NCI-H2029 (cell line): ENCODE data around the gene UBE2D3.

Experiments
- DNase-seq: peaks from one replicate; lab custom pipeline; 2025; lab: John Stamatoyannopoulos, UW

Gene UBE2D3

DNA sequence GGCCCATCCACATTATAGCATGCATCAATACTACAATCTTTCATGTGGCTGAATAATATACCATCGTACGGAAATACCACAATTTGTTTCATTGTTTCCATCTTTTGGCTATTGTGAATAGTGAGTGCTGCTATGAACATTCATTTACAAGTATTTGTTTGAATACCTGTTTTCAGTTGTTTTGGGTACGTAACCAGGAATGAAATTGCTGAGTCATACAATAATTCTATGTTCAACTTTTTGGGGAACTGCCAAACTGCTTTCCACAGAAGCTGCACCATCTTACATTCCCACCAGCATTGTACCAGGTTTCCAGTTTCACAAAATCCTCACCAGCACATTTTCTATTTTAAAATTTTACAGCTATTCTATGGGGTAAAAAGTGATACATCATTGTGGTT, 38.0 kb downstream of the UBE2D3 start:
- no peak for DNase-seq

GRCh38 chr4:102787944-102788343, 39.4 kb downstream of the UBE2D3 start:
- no peak for DNase-seq

- no peak for DNase-seq
Observed at GRCh38 chr4:102787096-102787881, 40.1 kb downstream of the UBE2D3 start.

- DNase-seq, result no peak
Observed at GRCh38 chr4:102786279-102786678, 41.1 kb downstream of the UBE2D3 start.

DNA sequence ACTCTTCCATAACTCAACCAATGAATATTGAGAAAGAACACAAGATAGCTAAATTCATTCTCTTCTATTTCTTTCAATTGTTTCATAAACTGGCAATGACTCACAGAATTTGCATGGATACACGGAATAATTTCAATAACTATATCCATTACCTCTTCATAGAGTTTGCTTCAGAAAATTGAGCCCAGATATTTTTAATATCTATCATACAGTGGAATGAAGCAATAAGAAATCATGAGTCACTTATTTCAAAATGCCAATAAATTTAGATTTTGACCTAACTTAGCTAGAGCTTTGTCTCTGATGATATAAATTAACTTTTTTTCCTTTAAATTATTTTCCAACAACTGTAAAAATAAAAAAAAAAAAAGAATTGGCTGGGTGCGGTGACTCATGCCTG, 44.3 kb downstream of the UBE2D3 start:
- DNase-seq, result no peak

- no peak for DNase-seq
Observed at GRCh38 chr4:102781570-102781969, 45.8 kb downstream of the UBE2D3 start.

DNA sequence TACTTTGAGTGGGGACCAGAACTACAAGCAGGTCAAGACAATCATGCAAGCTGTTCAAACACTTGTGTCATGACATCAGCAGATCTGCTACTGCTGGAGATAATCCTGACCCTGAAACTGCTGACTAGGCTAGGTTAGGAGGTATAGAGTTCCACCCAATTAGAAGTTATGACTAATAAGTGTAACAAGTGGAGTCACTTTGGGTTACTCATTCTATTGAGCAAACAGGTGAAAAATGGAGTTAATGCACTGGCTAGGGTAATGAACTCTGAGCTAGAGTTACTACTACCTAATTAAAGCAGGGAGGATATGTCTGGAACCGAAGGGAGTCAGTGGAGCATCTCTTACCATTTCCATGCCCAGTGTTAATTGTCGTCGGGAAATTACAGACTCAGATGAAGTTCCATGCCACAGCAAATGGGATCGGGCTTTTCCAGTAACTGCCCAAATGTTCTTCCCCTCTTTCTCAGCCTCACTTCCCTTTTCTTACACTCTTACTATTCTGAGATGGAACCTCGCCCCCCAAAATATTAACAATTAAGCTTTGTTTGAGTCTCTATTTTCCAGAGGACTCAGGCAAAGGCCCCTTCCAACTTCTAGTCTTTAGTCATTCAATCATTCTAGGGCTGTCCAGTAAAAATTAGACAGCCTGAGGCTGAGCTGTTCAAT, 46.7 kb downstream of the UBE2D3 start:
- no peak for DNase-seq

DNA sequence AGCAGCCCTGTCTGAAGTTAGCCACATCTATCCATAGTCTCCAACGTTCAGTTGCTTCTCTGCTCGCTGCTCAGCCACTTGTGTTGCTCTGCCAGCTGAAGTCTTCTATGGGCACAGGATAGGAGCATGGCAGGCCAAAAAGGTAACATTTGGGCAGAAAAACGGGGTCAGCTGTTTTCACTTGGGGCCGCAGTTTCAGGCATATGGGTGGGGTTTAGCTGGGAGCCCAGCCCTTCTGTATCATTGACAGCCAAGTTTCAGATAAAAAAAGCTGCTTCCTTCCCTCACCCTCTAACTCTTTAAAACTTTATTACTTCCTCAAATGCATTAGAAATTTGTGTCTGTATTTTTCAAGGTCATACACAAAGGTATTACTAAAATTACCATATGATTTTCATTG, 48.1 kb downstream of the UBE2D3 start:
- DNase-seq, result no peak

GRCh38 chr4:102778720-102779119, 48.6 kb downstream of the UBE2D3 start:
- peak; percentile 55 for DNase-seq

DNA sequence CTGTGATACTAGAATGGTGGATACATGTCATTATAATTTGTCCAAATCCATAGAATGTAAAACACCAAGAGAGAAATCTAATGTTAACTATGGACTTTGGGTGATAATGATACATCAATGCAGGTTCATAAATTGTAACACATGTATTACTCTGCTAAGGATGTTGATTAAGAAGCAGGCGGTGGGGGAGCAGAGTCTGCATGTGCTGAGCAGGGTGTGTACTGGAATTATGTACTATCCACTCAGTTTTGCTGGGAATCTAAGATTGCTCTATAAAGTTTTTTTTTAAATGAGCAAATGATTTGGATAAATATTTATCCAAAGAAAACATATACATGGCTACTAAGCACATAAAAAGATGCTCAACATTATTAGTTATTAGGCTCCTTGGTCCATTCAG, 51.5 kb downstream of the UBE2D3 start:
- DNase-seq, result no peak

DNA sequence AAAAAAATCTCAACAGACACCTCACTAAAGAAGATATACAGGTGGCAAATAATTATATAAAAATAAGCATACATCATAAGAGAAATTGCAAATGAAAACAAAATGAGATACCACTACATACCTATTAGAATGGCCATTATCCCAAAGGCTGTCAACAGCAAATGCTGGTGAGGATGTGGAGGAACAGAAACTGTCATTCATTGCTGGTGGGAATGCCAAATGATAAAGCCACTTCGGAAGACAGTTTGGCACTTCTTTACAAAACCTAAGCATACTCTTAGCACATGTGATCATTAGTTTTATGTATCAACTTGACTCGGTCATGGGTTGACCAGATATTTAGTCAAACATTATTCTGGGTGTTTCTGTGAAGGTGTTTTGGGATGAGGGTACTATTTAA, 53.1 kb downstream of the UBE2D3 start:
- DNase-seq, result no peak

DNA sequence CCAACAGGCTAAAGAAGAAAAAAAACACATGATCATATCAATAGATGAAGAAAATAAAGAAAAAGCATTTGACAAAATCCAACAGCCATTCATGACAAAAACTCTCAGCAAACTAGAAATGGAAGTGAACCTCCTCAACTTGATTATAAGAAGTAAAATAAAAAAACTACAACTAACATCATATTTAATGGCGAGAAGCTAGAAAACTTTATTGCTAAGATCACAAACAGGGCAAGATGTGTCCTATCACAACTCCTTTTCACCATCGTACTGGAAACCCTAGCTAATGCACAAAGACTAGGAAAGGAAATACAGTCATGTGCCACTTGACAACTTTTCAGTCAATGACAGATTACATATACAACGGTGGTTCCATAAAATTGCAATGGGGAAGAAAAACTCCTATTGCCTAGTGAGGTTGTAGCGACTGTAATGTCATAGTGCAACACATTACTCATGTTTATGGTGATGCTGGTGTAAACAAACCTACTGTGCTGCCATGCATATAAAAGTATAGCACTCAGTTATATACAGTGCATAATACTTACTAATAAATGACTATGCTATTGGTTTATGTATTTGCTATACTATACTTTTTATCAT, 54.5 kb downstream of the UBE2D3 start:
- no peak for DNase-seq

DNA sequence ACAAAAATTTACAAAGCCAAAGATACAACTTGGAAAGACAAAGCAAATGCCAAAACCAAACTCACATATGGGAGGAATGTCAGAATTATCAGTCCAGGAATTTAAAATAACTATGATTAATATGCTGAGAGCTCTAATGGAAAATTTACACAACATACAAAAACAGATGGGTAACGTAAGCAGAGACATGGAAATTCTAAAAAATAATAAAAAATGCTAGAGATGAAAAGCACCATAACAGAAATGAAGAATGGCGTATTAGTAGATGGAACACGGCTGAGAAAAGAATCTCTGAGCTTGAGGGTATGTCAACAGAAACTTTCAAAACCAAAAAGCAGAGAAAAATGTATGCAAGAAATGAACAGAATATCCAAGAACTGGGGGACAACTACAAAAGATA, 62.5 kb downstream of the UBE2D3 start:
- DNase-seq, result no peak

DNA sequence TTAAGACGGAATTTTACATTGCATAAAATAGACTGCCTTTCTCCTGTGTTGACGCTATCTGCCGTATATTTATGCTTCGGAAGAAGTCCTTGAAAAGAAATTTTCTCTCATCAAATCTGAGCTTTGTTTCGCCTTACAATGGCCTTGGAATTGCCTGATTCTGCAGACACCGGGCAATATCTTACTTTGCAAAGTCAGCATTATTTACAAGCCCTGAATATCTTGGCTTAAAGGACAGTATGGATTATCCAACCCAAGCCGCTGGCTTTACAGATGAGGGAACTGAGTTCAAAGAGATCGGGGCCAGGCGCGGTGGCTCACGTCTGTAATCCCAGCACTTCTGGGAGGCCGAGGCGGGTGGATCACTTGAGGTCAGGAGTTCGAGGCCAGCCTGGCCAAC, 65.4 kb downstream of the UBE2D3 start:
- DNase-seq, result no peak

DNA sequence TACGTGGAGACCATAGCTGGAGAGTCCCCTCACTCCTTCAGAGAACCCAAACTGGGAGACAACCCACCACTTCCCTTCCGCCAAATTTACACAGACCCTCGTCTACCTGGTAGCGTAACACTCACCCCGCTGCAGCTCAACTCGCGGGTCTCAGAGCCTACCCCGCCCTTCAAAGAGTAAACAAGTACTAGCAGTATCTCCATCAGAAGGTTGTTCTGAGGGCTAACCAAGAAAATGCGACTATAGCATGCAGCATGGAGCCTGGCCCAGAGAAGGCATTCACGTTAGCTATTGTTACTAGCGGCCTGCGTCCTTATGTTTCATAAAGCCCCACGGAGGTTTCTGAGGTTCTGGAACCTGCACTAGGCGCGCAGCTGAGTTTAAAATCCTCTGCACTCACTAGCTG, 66.1 kb downstream of the UBE2D3 start:
- DNase-seq, result no peak

DNA sequence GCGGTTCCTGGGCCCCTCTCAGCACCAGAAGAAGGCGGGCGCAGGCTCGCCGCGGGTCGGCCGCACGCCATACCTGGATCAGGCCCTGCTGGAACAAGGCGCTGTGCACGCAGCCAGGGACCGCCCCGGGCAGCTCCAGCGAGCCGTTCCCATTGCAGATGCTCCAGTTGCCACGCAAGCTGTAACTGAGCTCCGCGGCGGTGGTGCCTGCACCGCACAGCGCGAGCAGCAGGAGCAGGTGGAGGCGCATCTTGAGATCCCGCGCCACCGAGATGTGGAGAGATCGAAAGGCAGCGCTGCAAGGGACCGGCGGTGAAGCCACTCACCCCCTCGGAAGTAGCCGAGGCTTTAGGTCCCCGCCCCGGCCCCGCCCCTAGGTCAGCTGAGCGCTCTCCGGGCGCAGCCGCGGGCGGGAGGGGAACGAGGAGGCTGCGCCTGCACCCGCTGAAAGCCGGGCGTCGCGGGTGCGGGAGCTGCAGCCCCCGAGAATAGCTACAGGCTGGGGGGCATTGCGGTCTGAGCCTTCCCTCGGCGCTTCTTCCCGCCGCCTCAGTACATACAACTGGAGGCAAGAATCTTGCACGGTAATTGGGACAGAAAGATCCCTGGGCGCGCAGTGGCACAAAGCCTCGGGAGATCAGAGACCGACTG, 66.6 kb downstream of the UBE2D3 start, which contains the start of gene MANBA:
Gene MANBA (minus strand): TSS at position 324 of the 651 bp plus-strand sequence. CDS start 74 bp downstream, at position 250.
- DNase-seq, result peak; percentile 79

- DNase-seq, result no peak
Observed at GRCh38 chr4:102759831-102760644, 67.3 kb downstream of the UBE2D3 start.

GRCh38 chr4:102758241-102759160, 68.8 kb downstream of the UBE2D3 start:
- DNase-seq, result peak; percentile 58

DNA sequence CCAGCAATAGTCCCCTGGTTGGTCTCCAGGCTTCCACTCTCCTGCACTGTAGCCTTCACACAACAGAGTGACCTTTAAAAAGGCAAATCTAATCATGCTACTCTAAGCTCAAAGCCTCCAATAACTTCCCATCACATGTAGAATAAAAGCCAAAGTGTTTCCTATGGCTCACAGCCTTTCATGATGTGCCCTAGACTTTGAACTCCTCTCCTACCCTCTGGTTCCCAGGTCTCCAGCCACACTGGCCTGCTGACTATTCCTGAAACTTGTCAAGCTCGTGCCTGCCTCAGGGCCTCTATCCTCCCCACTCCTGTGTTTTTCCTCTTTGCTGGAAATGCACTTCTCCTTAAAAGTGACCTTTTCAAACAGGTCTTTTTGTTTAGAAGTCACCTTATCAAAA, 69.7 kb downstream of the UBE2D3 start:
- no peak for DNase-seq

DNA sequence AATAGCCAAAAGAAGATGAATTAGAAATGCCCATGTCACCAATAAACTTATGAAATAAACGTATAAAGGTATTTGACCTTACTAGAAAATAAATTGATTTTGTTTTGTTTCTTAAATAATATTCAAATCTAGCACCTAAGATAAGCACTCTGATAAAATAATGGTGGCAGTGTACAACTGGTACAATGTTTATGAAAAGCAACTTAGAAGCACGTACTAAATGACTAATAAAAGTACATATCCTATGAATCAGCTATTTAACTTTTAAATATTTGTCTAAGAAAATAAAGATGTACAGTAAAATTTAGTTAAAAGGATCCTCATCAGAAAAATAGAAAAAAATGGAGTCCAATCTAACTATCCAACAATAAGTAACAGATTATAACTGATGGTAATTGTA, 73.3 kb downstream of the UBE2D3 start:
- DNase-seq, result no peak

- no peak for DNase-seq
Observed at GRCh38 chr4:102751941-102752340, 75.4 kb downstream of the UBE2D3 start.
